ENCODE data around the gene PTX4. TPM values are rescaled to one million over a fixed set of nuclear protein-coding genes. Genes with fewer than 3 reads are reported as not detected.

PTX4 gene
- total RNA-seq, 1 experiment from 2014 or later: not detected

- no peaks in the 10 kb centered on the region for H3K9me3 Mint-ChIP-seq (ENCODE audit: unreplicated experiment)
- no peak for TF ChIP-seq CTCF (IDR thresholded peaks at IDR 0.05; ENCODE audit: insufficient read depth in 1 of 2, low read depth in 1 of 2, low read length in 1 of 2, severe bottlenecking in 1 of 2, unreplicated experiment in 1 of 2)
- CTCF ChIA-PET: no interaction called here
Measured at GRCh38 chr16:1448536-1449116, 40.1 kb downstream of the PTX4 start.

GRCh38 chr16:1447965-1448364 is 40.8 kb downstream of the PTX4 start:
- Histone ChIP-seq H3K9me3 (no peaks in the 10 kb centered on the region), H3K36me3 (ENCODE audit: control insufficient read depth, insufficient read depth, low read length) (peaks cover 1% of the 10 kb centered on the region; the same call in 1 of the 2 replicates), H3K4me1 (no peaks in the 10 kb centered on the region), H3K27me3 (replicated peaks; ENCODE audit: control insufficient read depth, insufficient read depth, low read length) (no peaks in the 10 kb centered on the region), H3K4me3 (ENCODE audit: low read depth, low read length) (no peak overlapping the region)
- no peak for TF ChIP-seq CTCF (IDR thresholded peaks at IDR 0.05; ENCODE audit: insufficient read depth in 1 of 2, low read depth in 1 of 2, low read length in 1 of 2, severe bottlenecking in 1 of 2, unreplicated experiment in 1 of 2)
- ChIA-PET POLR2A (no interaction called here), CTCF (no interaction called here)
- no peaks in the 10 kb centered on the region for H3K9me3 Mint-ChIP-seq (ENCODE audit: unreplicated experiment)
- DNase-seq: no peak
- no peak overlapping the region for H3K4me3 Mint-ChIP-seq (ENCODE audit: unreplicated experiment)
- no peak overlapping the region for H3K27ac Mint-ChIP-seq (ENCODE audit: unreplicated experiment)
- no TSS peak for BruUV-seq (replicated peaks)
- no peaks in the 10 kb centered on the region for H3K27me3 Mint-ChIP-seq (ENCODE audit: insufficient read depth, unreplicated experiment)
- no peaks in the 10 kb centered on the region for H3K4me1 Mint-ChIP-seq (ENCODE audit: low read depth, unreplicated experiment)
- intact Hi-C loops (cut with micrococcal nuclease; ENCODE audit: unreplicated experiment): no loop called here
- H3K36me3 Mint-ChIP-seq (ENCODE audit: insufficient read depth, unreplicated experiment): no peaks in the 10 kb centered on the region

More at GRCh38 chr16:1448536-1449116, 40.1 kb downstream of the PTX4 start:
- no peaks in the 10 kb centered on the region for H3K27me3 ChIP-seq (replicated peaks; ENCODE audit: control insufficient read depth, insufficient read depth, low read length)
- no peaks in the 10 kb centered on the region for H3K4me1 ChIP-seq
- Mint-ChIP-seq H3K27ac (ENCODE audit: unreplicated experiment) (no peak overlapping the region), H3K36me3 (ENCODE audit: insufficient read depth, unreplicated experiment) (no peaks in the 10 kb centered on the region), H3K4me1 (ENCODE audit: low read depth, unreplicated experiment) (no peaks in the 10 kb centered on the region), H3K4me3 (ENCODE audit: unreplicated experiment) (no peak overlapping the region), H3K27me3 (ENCODE audit: insufficient read depth, unreplicated experiment) (no peaks in the 10 kb centered on the region)
- peaks cover 1% of the 10 kb centered on the region; the same call in 1 of the 2 replicates for H3K36me3 ChIP-seq (ENCODE audit: control insufficient read depth, insufficient read depth, low read length)
- BruUV-seq (replicated peaks): no TSS peak
- H3K9me3 ChIP-seq: no peaks in the 10 kb centered on the region
- H3K4me3 ChIP-seq (ENCODE audit: low read depth, low read length): no peak overlapping the region
- intact Hi-C loops (cut with micrococcal nuclease; ENCODE audit: unreplicated experiment): no loop called here
- POLR2A ChIA-PET: no interaction called here
- no peak for DNase-seq

GRCh38 chr16:1446296-1447080 is 42.3 kb downstream of the PTX4 start:
- no peaks in the 10 kb centered on the region for H3K27me3 Mint-ChIP-seq (ENCODE audit: insufficient read depth, unreplicated experiment)
- intact Hi-C loops (cut with micrococcal nuclease; ENCODE audit: unreplicated experiment): no loop called here
- Histone ChIP-seq H3K36me3 (ENCODE audit: control insufficient read depth, insufficient read depth, low read length) (peaks cover 1% of the 10 kb centered on the region; the same call in 1 of the 2 replicates), H3K27me3 (replicated peaks; ENCODE audit: control insufficient read depth, insufficient read depth, low read length) (no peaks in the 10 kb centered on the region), H3K4me3 (ENCODE audit: low read depth, low read length) (no peak overlapping the region), H3K4me1 (no peaks in the 10 kb centered on the region), H3K9me3 (no peaks in the 10 kb centered on the region)
- no TSS peak for BruUV-seq (replicated peaks)
- no peaks in the 10 kb centered on the region for H3K9me3 Mint-ChIP-seq (ENCODE audit: unreplicated experiment)
- no peak overlapping the region for H3K4me3 Mint-ChIP-seq (ENCODE audit: unreplicated experiment)
- ChIA-PET POLR2A (no interaction called here), CTCF (no interaction called here)
- no peaks in the 10 kb centered on the region for H3K4me1 Mint-ChIP-seq (ENCODE audit: low read depth, unreplicated experiment)
- no peak for DNase-seq
- no peak overlapping the region for H3K27ac Mint-ChIP-seq (ENCODE audit: unreplicated experiment)
- no peaks in the 10 kb centered on the region for H3K36me3 Mint-ChIP-seq (ENCODE audit: insufficient read depth, unreplicated experiment)
- no peak for TF ChIP-seq CTCF (IDR thresholded peaks at IDR 0.05; ENCODE audit: insufficient read depth in 1 of 2, low read depth in 1 of 2, low read length in 1 of 2, severe bottlenecking in 1 of 2, unreplicated experiment in 1 of 2)
